ENCODE data around the gene PGM2L1.
"Not testable (repeated sequence)": the region's sequence is repeated elsewhere in the genome, so short reads cannot be mapped to it uniquely, and the experiment has no call there.

PGM2L1 gene

GRCh38 chr11:74397501-74398243 lies 561 bp downstream of the PGM2L1 start:
- FAIRE-seq: no peak

DNA sequence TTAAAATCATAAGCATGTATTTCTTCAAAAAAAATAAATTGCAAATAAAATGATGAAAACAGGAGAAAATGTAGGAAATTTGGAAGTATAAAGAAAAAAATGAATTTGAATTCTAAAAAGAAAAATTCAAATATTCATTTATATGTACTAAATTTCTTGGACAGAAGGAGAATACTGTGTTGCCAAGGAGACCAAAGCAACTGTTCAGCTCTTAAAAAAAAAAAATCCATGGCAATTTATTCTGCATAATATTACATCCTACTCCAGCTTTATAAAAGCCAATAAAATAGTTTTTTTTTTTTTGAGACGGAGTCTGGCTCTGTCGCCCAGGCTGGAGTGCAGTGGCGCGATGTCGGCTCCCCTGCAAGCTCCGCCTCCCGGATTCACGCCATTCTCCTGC lies 6.0 kb downstream of the PGM2L1 start:
- no peak for FAIRE-seq

GRCh38 chr11:74391193-74391592 lies 7.0 kb downstream of the PGM2L1 start:
- FAIRE-seq: no peak

DNA sequence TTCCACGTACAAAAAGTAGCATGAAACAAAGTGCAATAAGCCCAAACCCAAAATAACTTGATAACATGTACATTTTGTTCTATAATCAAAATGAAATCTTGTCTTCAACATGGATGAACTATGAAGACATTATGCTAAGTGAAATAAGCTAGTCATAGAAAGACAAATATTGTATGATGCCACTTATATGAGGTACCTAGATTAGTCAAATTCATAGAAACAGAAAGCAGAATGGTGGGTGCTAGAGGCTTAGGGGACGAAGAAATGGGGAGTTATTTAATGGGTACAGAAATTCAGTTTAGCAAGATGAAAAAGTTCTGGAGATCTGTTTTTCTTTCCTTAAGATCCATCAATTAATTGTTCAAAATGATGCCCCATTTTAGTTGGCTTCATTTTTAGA lies 7.5 kb downstream of the PGM2L1 start:
- FAIRE-seq: no peak

- FAIRE-seq: peak; percentile 87
Measured at GRCh38 chr11:74388678-74389327, 9.4 kb downstream of the PGM2L1 start.

DNA sequence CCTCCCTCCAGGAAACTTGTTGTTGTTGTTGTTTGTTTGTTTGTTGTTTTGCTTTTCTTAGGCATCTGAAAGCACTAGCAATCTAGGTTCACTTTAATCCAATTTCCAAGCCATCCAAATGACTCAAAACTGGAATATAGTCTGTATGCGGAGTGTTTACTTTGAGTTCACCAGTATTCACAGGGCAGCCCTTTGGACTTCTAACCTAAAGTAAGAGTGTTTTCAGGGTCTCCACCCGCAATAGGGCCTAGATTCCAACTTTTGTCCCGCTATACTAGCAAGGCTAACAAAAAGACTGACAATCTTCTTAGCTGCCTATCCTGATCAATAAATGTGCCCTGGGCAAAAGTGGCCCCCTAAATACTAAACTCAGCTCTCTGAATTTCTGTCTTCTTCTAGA lies 13.6 kb downstream of the PGM2L1 start:
- no peak for FAIRE-seq

DNA sequence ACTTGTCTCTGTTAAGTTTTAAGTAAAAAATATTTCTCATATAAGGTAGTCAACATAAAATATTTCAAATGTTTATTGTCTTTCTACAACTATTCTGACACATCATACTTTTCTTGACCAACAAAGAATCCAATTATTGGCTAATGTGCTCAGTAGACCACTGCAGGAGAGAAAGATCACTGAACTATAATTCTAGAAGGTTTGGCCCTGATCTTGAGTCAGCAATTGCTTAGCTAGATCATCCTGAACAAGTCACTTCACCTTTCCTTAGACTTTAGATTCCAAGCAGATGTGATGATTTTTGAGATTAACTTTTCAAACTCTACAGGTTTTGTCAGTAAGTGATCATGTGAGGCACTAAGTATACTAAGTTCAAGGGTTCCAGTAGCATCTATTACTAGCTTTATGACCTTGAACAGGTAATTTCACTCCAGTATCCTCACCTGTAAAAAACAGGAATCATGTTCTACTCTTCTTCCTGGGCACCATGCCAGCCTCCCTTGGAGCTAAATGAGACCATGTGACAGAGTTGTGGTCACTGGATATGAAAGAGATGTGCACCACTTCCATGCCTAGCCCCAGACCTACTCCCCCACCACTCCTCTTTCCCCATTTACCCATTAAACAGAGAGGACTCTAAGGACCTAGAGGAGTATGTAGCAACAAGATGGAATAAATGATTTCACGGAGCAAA lies 17.3 kb downstream of the PGM2L1 start:
- no peak for FAIRE-seq

GRCh38 chr11:74377689-74378088 lies 20.5 kb downstream of the PGM2L1 start:
- FAIRE-seq: no peak

- FAIRE-seq: no peak
Measured at GRCh38 chr11:74373382-74373781, 24.9 kb downstream of the PGM2L1 start.

GRCh38 chr11:74371269-74372052 lies 26.8 kb downstream of the PGM2L1 start:
- FAIRE-seq: no peak

- FAIRE-seq: no peak
Measured at GRCh38 chr11:74370123-74370522, 28.1 kb downstream of the PGM2L1 start.

- FAIRE-seq: no peak
Measured at GRCh38 chr11:74367881-74368280, 30.4 kb downstream of the PGM2L1 start.

- no peak for FAIRE-seq
Measured at GRCh38 chr11:74366576-74366975, 31.7 kb downstream of the PGM2L1 start.

DNA sequence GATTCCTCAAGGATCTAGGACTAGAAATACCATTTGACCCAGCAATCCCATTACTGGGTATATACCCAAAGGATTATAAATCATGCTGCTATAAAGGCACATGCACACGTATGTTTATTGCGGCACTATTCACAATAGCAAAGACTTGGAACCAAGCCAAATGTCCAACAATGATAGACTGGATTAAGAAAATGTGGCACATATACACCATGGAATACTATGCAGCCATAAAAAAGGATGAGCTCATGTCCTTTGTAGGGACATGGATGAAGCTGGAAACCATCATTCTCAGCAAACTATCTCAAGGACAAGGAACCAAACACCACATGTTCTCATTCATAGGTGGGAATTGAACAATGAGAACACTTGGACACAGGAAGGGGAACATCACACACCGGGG lies 32.4 kb downstream of the PGM2L1 start:
- FAIRE-seq: not testable (repeated sequence)

DNA sequence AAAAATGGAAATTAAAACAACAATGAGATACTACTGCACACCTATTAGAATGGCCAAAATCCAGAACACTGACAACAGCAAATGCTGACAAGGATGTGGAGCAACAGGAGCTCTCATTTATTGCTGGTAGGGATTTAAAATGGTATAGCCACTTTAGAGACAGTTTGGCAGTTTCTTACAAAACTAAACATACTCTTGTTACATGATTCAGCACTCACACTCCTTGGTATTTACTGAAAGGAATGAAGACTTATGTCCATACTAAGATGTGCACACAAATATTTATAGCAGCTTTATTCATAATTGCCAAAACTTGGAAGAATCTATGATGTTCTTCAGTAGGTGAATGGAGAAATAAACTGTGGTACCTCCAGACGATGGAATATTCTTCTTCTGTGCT lies 40.8 kb downstream of the PGM2L1 start:
- no peak for FAIRE-seq

- no peak for FAIRE-seq
Measured at GRCh38 chr11:74355626-74356025, 42.6 kb downstream of the PGM2L1 start.

GRCh38 chr11:74354036-74354435 lies 44.2 kb downstream of the PGM2L1 start:
- FAIRE-seq: no peak

- FAIRE-seq: no peak
Measured at GRCh38 chr11:74347381-74347780, 50.9 kb downstream of the PGM2L1 start.

GRCh38 chr11:74345420-74345819 lies 52.8 kb downstream of the PGM2L1 start:
- FAIRE-seq: no peak

DNA sequence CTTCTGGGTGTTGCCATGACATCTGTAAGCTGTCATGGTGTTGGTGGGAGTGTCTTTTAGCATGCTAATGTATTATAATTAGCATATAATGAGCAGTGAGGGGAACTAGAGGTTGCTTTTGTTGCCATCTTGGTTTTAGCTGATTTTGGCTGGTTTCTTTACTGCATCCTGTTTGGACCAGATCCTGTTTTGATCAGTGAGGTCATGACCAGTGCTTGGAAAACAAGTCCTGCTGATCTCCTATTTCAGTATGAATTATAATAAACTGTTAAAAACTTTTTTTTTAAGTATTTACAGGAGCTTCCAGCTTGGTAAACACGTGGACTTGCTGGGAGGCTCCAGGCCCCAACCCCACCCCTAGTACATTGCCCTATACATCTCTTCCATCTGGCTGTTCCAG lies 56.3 kb downstream of the PGM2L1 start:
- FAIRE-seq: no peak

DNA sequence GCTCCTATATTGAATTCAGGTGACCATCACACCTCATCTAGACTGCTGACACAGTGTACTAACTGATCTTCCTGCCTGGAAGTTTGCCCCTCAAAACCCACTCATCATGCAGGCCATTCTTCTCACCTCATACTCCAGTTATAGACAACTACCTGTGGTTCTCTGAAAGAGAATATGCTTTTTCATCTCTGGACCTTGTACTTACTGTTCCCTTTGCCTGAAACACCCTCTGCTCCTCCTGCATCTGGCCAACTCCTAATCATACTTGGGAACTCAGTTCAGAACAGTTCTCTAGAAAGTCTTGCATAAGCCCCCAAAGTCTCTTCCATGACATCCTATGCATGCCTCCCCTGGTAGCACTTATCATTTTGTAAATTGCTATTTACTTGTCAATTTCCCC lies 58.6 kb downstream of the PGM2L1 start:
- no peak for FAIRE-seq

GRCh38 chr11:74338963-74339362 lies 59.3 kb downstream of the PGM2L1 start:
- FAIRE-seq: no peak

- no peak for FAIRE-seq
Measured at GRCh38 chr11:74333193-74333592, 65.0 kb downstream of the PGM2L1 start.

All from A204.1 (cell line).